Cerebellar nuclear complex (tissue), 1 donor: ENCODE measurements around the gene TBC1D9B.
A peak's percentile ranks its signal among the peaks of the same experiment; 100 is the strongest.

Source experiments
- DNase-seq, 2 experiments: peaks; one replicate each; lab custom pipeline; 2025; lab: John Stamatoyannopoulos, UW

TBC1D9B gene

DNA sequence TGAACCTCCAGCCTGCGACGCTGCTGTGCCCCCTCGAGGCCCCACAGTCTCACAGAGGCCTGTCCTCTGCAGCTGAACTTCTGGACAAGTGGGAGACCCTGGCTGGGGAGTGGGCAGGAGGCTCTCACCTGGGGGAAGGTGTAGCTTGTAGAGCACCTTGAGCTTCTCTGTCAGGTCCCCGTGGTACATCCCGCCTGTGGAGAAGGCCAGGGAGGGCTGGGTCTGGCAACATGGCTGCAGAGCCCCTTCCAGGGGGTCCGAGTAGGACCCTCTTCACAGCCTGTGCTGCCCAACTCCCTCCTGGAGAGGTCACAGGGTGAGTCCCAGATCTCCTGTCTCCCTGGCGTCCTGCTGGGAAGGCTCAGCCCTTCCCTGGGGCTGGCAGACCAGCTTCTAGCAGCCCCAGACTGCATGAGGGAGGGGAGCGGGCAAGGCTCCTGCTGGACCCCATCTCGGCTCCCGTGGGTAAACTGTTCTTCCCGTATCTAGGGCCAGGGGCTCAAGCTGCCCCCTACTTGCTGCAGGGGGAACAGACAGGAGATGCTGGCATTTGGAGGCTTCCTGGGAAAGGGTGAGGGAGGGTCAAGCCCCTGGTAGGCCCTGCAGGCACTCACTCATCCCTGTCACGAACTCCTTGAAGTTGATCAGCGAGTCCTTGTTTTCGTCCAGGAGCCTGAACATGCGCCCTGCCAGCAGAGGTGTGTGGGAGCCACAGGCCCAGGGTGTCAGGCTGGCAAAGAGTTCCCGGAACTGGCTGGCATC lies 37.9 kb downstream of the TBC1D9B start:
- no peak for DNase-seq

DNA sequence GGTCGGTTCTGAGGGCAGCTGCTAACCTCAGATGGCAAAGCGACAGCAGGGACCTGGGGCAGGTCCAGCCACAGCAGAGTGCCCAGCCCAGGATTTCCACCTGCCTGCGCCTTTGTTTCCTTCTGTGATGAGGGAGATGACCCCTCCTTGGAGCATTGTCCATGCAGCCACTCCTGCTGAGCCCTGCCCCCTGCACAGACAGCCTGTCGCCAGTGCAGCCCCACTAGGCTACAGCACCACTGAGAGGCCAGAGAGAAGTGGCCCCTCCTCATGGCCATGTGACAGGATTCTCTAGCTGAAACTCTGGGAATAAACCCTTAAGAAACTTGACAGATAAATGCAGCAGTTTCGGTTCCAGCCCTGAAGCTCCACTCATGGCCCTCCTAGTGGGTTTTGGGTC lies 38.6 kb downstream of the TBC1D9B start:
- DNase-seq = no peak

DNA sequence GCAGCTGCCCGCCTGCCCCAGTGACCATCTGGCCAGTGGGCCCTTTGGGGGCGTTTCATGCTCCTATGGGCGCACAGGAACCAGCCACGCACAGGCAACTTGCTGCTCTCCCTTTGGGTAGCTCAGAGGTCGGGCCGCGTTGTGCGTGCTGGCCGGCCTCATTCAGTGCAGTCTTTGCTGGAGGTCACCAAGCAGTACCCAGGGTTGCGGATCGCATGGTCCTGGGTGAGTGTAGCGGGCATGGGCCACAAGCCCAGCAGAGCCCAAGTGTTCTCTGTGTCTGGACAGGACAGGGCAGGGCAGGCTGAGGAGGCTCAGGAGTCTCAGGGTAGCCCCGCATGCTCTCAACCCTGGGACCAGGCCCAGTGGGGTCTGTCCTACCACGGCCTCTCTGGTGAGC lies 39.2 kb downstream of the TBC1D9B start:
- no peak for DNase-seq

DNA sequence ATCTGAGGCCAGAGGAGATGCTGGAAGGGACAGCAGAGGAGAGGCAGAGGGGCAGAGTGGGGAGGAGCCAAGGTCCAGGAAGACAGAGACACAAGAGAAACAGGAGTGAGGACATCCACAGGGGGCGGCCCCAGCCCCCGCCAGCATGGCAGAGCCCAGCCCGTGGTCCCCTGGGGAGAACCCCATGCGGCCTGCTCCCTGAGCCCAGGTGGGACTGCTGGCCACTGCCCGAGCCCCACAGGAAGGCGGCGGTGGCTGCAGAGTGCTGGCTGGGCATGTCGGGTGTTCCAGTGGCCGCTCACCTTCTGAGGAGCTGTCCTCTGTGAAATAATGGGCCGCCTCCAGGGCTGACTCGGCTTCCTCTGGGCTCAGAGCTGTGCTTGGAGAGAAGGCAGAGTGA lies 40.2 kb downstream of the TBC1D9B start:
- no peak for DNase-seq

- DNase-seq = no peak
Observed at GRCh38 chr5:179867079-179867465, 40.6 kb downstream of the TBC1D9B start.

DNA sequence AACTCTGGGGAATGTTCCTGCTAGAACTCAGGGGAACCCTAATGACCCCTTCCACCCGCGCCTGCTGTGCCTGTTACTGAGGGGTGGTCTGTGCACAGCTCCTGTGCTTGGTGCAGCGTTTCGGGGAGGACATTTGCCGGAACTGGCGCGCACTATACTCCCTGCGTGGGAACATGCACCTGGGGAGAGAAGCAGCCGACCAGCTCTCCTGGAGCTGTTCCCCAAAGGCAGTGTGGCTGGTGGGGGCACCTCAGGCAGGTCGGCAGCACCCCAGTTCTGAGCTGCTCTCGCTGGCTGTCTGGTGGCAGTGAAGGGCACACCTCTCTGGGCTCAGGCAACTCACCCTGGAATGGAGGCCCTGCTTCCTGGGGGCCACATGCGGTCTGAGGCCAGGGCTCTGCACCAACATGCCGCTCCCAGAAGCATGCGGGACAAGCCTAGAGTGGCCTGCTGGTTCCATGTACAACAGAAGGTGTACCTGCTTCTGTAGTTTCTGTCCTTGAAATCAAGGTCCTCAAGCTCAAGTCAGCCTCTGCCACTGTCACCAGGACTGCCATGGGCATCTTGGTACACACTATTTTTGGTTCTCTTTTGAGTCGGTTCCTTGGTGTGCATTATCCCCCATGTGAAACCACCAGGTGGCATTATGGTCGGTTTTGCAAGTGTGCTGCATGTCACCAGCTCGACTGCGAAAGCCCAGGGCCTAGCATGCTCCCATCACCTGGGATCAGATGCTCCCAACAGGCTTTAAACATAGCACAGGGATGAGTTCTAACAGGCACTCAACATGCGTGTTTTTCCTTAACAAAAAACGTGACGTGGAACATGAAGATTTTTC lies 41.2 kb downstream of the TBC1D9B start:
- DNase-seq = no peak

- DNase-seq = no peak
Observed at GRCh38 chr5:179865491-179866240, 42.0 kb downstream of the TBC1D9B start.

DNA sequence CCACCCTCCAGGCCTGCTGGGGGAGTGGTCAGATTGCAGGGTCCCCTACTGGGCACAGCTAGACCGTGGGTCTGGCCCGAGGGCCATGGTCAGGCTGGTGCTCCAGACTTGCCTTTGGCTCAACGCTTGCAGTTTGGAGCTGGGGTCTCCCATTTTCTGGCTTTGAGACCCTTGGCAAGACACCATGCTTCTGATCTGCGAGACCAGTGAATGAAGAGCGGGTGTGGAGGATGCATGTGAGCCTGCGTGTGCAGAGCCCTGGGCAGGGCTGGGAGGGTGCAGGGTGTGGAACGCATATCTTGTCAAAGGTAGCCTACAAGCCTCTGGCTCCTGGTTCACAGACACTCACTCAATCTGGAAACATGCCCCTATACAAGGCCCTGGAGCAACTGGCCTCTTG lies 43.0 kb downstream of the TBC1D9B start:
- DNase-seq = no peak

- no peak for DNase-seq
Observed at GRCh38 chr5:179863449-179864085, 44.1 kb downstream of the TBC1D9B start.

DNA sequence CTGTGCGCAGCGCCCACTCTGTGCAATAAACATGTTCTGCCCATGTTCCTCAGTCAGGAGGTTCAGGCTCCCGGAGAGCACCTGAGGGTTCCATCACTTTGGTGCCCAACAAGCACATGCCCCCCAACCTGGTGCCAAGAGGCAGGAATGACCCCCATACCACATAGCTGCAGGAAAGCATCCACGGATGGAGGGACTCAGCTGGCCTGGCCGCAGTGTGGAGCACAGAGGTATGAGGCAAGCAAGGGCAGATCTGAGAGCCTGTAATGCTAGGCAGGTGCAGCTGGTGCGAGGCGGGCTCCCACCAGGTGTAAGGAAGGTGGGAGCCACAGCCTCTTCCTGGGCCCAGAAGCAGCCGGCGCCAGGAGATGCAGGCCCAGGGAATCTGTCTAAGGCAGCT lies 44.8 kb downstream of the TBC1D9B start:
- DNase-seq = no peak

DNA sequence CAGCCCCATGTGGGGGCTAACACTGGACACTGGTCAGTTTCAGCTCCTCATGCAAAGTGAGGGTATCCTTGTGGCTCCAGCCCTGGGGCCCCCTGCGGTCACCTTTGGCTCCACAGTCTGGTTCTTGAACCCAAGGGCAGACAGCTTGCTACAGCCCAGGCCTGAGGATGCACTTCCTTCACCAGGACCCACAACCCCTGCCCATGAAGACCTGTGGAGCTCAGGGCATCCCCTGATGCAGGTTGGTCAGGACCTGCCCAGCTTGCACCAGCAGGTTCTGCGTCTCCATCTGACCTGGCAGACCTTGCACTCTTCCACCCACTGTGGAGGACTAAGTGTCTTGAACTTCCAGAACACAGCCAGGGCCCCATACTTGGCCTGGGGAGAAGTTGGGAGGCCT lies 45.4 kb downstream of the TBC1D9B start:
- no peak for DNase-seq

- no peak for DNase-seq
Observed at GRCh38 chr5:179860301-179860700, 47.4 kb downstream of the TBC1D9B start.

DNA sequence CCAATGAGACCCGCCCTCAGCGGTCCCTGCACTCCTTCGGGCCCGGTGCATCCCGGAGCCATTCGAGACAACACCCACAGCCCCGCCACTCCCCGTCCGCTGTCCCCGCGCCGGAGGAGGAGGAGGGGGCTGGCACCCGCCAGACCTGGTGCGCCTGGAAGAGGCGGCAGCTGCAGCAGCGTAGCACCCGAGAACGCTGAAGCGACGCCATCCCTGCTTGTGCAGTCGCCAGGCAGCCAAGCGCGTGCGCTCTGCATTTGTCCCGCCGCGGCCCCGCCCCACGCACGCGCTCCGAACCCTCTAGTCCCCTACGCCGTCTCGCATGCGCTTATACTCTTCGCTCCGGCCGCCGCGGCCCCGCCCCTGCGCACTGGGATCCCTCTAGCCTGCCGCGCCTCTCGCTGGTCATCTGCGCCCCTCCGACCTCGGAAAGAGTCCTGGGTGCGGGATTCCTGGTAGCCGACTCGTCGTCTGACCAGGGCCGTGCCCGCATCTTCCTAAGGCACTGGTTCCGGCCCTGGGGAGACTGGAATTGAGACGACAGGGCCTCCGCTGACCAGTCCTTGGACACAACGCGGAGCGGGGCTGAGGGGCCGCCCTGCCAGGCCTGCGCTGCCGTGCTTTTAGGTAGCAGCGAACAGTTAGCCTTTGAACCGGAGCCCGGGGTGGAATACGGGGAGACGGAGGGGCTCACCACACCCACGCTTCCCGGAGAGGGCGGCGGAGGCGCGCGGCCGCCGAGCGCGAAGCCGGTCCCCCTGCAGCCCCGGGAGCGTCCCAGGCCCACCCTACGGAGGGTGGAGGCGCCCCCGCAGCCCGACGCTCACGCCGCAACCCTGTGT lies 48.9 kb downstream of the TBC1D9B start, which contains the start of gene MRNIP:
MRNIP (minus strand) TSS at position 232 of the 842 bp plus-strand sequence; CDS start at position 211, 21 bp downstream.
- peak; percentile 73 to 94 for DNase-seq

DNA sequence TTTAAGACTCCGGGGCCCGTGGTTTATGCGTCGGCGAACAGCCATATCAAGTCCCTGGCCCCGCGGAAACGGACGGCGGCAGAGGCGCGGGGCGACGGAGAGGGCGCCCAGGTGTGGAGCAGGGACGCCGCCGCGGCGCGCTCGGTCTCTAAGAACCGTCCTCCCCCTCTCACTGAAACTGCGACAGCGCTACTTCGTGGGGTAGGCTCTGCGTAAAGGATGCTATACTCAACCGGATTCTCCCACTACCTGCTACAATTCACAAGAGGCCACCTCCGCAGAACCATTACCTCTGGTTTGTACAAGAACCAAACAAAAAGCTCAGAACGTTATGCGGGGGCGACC lies 49.5 kb downstream of the TBC1D9B start:
- DNase-seq = no peak

- no peak for DNase-seq
Observed at GRCh38 chr5:179854356-179854755, 53.3 kb downstream of the TBC1D9B start.

DNA sequence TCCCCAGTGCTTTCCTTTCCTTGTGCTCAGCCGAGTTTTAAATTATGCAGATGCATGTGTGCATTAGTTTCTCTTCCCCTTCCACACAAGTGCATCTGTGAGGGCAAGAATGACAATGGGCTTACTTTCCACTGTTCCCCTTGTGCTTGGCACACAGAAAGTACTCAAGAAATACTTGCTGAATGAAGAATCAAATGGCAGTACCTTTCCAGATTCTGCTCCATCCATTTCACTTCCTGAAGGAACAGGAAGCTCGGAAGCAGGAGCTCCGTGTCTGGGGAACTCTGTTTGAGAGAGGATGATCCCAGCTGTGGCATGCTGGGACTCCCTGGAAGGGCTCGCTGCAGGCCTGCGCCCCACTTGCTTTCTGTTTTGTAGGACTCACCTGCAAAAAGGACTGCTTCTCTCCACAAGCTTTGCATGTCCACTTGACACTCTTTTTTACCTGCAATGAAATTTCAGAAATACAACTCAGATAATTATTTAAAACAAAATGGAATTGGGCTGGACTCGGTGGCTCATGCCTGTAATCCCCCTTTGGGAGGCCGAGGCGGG lies 54.6 kb downstream of the TBC1D9B start:
- DNase-seq = no peak

- DNase-seq = no peak
Observed at GRCh38 chr5:179841621-179842020, 66.1 kb downstream of the TBC1D9B start.

DNA sequence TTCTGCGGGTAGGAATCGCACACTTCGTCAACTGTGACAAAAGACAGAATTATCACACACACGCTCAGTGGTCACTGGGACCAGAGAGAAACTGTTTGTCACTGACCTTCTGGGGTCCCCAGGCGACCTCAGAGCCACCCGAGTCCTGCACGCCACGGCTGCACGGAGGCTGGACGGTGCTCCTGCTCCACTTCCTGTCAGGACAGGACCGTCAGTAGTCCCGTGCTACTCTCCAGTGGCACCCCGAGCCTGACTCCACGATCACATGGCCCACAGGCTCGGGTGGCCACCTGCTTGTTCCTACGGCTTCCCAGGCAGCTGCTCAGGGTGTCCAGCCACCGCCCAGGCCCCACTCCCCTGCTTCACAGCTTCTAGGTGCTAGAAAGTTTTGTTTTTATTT lies 66.9 kb downstream of the TBC1D9B start:
- no peak for DNase-seq

- DNase-seq = no peak
Observed at GRCh38 chr5:179840321-179840720, 67.4 kb downstream of the TBC1D9B start.

DNA sequence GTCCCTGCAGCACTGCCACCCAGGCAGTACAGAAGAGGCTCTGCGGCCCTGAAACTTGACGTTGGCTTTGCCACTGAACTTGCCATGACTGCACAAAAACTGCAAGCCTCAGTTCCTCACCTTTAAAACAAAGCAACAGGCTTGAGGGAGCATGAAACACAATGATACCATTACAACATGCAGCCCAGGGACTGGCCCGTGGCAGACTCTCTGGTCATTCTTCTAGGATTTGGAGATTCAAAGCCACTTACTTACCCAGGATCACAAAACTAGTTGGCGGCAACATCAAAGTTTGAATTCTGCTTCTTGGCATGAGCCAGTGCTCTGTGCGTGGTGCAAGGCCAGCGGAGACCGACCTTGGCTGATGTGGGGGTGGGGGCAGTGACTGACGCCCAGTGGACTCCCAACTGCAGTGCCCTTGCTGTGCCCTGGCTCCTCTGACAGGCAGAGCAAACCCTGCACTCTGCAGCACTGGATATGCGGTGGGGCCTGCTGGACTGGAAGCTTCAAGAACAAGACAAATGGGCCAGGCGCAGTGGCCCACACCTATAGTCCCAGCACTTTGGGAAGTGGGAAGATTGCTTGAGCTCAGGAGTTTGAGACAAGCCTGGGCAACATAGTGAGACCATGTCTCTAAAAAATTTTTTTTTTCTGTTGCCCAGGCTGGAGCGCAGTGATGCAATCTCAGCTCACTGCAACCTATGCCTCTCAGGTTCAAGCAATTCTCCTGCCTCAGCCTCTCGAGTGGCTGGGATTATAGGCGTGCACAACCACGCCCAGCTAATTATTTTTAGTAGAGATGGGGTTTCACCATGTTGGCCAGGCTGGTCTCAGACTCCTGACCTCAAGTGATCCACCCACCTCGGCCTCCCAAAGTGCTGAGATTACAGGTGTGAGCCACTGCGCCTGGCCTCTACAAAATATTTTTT lies 68.1 kb downstream of the TBC1D9B start:
- DNase-seq = no peak
